Measurements from ENCODE around the gene TIE1. TPM values are rescaled to one million over a fixed set of nuclear protein-coding genes. Genes with fewer than 3 reads are reported as not detected.
A peak's percentile ranks its signal among the peaks of the same experiment; 100 is the strongest.

Gene TIE1
- total RNA-seq, 4 donors from 2014 or later, result 5.6 to 38.8 (median 8.9) TPM

DNA sequence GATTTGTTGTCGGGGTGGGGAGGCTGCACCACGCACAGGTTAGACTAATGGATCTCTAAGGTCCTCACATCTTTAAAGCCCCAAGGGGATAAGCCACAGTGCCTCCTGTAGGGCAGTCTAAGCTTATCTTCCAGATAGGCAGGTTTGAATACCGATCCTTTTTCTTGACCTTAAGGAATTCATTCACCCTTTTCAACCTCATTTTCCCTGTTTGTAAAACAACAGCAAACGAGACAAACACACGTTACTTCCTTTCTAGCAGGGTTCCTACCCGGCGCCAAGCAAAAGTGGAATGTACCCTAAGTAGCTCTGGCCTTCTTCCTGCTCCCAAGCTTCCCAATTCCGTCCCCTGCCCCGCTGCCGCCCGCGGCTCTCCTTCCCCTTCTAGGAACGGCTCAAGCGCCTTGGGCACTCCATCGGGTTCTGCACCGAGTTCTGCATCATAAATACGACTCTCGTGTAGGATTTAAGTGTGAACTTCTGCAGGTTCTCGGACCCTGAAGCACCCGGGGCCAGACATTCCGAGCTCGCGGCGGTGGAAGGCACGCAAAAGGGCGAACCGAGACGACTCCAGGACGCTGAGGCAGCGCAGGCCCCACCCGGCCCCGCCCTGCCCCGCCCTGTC lies 57.5 kb downstream of the TIE1 start:
- Histone ChIP-seq H3K27ac (peak overlapping the region; percentile 83 to 94 (median 94)), H3K9me3 (no peaks in the 10 kb centered on the region), H3K4me1 (peaks cover 5 to 35% (median 6%) of the 10 kb centered on the region in 4 donors), H3K36me3 (peaks cover 0 to 28% (median 0%) of the 10 kb centered on the region in 3 donors), H3K27me3 (no peaks in the 10 kb centered on the region), H3K4me3 (peak overlapping the region; percentile 53 to 66 (median 62))
- peak in 1 of 3 donors; percentile 17 for DNase-seq
- TF ChIP-seq POLR2A (IDR thresholded peaks at IDR 0.05), result peak; percentile 46 to 73
- TF ChIP-seq, protein P1, sequence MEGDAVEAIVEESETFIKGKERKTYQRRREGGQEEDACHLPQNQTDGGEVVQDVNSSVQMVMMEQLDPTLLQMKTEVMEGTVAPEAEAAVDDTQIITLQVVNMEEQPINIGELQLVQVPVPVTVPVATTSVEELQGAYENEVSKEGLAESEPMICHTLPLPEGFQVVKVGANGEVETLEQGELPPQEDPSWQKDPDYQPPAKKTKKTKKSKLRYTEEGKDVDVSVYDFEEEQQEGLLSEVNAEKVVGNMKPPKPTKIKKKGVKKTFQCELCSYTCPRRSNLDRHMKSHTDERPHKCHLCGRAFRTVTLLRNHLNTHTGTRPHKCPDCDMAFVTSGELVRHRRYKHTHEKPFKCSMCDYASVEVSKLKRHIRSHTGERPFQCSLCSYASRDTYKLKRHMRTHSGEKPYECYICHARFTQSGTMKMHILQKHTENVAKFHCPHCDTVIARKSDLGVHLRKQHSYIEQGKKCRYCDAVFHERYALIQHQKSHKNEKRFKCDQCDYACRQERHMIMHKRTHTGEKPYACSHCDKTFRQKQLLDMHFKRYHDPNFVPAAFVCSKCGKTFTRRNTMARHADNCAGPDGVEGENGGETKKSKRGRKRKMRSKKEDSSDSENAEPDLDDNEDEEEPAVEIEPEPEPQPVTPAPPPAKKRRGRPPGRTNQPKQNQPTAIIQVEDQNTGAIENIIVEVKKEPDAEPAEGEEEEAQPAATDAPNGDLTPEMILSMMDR (IDR thresholded peaks at IDR 0.05), result peak in 4 of 6 experiments; percentile 25 to 64 (median 58)

DNA sequence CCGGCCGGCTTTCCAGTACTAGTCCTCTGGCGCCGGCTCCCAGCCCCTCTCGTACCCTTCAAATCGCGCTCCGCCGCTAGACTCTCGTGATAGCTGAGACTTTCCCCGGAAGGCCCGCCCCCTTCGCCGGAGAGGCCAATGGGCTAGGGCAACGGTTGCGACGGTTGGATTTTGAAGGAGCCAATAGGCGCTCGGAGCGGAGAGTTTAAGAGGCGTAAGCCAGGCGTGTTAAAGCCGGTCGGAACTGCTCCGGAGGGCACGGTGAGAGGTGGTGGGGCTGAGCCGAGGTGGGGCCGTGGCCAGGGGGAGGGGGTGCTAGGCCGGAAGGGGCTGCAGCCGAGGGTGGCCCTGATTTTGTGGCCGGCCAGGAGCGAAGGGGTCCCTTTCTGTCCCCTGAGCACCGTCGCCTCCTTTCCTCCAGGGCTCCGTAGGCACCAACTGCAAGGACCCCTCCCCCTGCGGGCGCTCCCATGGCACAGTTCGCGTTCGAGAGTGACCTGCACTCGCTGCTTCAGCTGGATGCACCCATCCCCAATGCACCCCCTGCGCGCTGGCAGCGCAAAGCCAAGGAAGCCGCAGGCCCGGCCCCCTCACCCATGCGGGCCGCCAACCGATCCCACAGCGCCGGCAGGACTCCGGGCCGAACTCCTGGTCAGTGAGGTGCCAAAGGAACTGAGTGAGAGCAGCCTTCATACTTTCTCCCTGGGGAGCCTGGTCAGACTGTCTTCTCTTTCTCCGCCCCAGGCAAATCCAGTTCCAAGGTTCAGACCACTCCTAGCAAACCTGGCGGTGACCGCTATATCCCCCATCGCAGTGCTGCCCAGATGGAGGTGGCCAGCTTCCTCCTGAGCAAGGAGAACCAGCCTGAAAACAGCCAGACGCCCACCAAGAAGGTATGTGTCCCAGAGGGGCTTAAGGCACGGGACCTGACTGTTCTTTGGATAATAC lies 58.2 kb downstream of the TIE1 start, which contains the start of gene CDC20:
Gene CDC20 (plus strand): TSS at position 236 of the 948 bp plus-strand sequence. CDS start 235 bp downstream, at position 471.
- Histone ChIP-seq H3K4me1 (peaks cover 5 to 40% (median 6%) of the 10 kb centered on the region in 4 donors), H3K4me3 (peak within 1 kb of the TSS; percentile 53 to 66 (median 62)), H3K9me3 (no peaks in the 10 kb centered on the region), H3K27ac (peak within 1 kb of the TSS; percentile 83 to 94 (median 94)), H3K27me3 (no peaks in the 10 kb centered on the region), H3K36me3 (peaks cover 0 to 36% (median 0%) of the 10 kb centered on the region in 3 donors)
- peak; percentile 99 to 100 (median 99) for DNase-seq
- no peak for TF ChIP-seq POLR2A (IDR thresholded peaks at IDR 0.05)
- TF ChIP-seq, protein P1 (IDR thresholded peaks at IDR 0.05), result no peak

DNA sequence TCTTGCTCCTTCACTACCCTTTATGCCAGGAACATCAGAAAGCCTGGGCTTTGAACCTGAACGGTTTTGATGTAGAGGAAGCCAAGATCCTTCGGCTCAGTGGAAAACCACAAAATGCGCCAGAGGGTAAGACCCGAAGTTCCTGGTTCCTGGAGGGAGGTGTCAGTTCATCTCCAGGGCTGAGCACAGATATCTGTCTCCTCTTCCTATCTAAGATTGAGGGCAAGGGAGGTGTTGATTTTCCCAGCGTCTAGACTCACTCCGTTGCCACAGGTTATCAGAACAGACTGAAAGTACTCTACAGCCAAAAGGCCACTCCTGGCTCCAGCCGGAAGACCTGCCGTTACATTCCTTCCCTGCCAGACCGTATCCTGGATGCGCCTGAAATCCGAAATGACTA lies 58.9 kb downstream of the TIE1 start:
- H3K4me3 ChIP-seq, result peak overlapping the region in 1 of 4 donors; percentile 60
- DNase-seq, result no peak
- H3K36me3 ChIP-seq, result peaks cover 0 to 43% (median 0%) of the 10 kb centered on the region in 3 donors
- peaks cover 5 to 40% (median 6%) of the 10 kb centered on the region in 4 donors for H3K4me1 ChIP-seq
- no peaks in the 10 kb centered on the region for H3K27me3 ChIP-seq
- TF ChIP-seq, protein P1 (IDR thresholded peaks at IDR 0.05), result no peak
- TF ChIP-seq POLR2A (IDR thresholded peaks at IDR 0.05), result no peak
- peak overlapping the region in 3 of 4 donors; percentile 93 to 94 (median 94) for H3K27ac ChIP-seq
- no peaks in the 10 kb centered on the region for H3K9me3 ChIP-seq

DNA sequence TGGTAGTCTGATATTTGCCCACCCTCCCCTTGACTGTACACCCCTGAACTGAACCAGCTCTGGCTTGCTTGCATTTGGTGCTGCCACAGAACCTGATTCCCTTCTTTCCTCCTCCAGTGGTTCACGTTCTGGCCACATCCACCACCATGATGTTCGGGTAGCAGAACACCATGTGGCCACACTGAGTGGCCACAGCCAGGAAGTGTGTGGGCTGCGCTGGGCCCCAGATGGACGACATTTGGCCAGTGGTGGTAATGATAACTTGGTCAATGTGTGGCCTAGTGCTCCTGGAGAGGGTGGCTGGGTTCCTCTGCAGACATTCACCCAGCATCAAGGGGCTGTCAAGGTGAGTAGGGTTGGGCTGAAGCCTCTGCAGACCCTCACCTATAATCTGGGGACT lies 59.8 kb downstream of the TIE1 start:
- no peak overlapping the region for H3K4me3 ChIP-seq

More for the DNA sequence above, 59.8 kb downstream of the TIE1 start:
- DNase-seq, result no peak
- H3K4me1 ChIP-seq, result peaks cover 5 to 43% (median 6%) of the 10 kb centered on the region in 4 donors
- H3K27me3 ChIP-seq, result no peaks in the 10 kb centered on the region
- no peaks in the 10 kb centered on the region for H3K9me3 ChIP-seq
- no peak overlapping the region for H3K27ac ChIP-seq
- no peak for TF ChIP-seq POLR2A (IDR thresholded peaks at IDR 0.05)
- TF ChIP-seq, protein P1 (IDR thresholded peaks at IDR 0.05), result no peak
- H3K36me3 ChIP-seq, result peaks cover 0 to 50% (median 0%) of the 10 kb centered on the region in 3 donors

Data from Peyer's patch (tissue), 4 donors.